ENCODE results near the gene ARGLU1. TPM values are rescaled to one million over a fixed set of nuclear protein-coding genes. Genes with fewer than 3 reads are reported as not detected.

The ARGLU1 gene
- total and polyA plus RNA-seq, 4 donors = 108 to 293 (median 203) TPM

GRCh38 chr13:106555631-106556328, 12.2 kb downstream of the ARGLU1 start:
- DNase-seq (ENCODE audit: low read depth in 4 of 6, low spot score in 6 of 6) = no peak
- Histone ChIP-seq H3K4me1 (ENCODE audit: control insufficient read depth, insufficient read depth, low read length) (no peaks in the 10 kb centered on the region), H3K9me3 (ENCODE audit: control insufficient read depth, insufficient read depth, low read length) (no peaks in the 10 kb centered on the region), H3K36me3 (ENCODE audit: control insufficient read depth, insufficient read depth, low read length) (peaks cover 9% of the 10 kb centered on the region), H3K27me3 (ENCODE audit: control insufficient read depth, insufficient read depth, low read length) (no peaks in the 10 kb centered on the region), H3K4me3 (ENCODE audit: low read depth, low read length) (no peak overlapping the region), H3K27ac (ENCODE audit: low read depth, low read length) (no peak overlapping the region)
- 100% methylated on average over 3 of the region's 4 CpGs for WGBS (ENCODE audit: insufficient coverage)

GRCh38 chr13:106551751-106552150, 16.2 kb downstream of the ARGLU1 start:
- no peak for DNase-seq (ENCODE audit: low read depth in 4 of 6, low spot score in 6 of 6)
- WGBS (ENCODE audit: insufficient coverage) = 94% methylated on average over 1 of the region's 3 CpGs
- no peak overlapping the region for H3K27ac ChIP-seq (ENCODE audit: low read depth, low read length)

GRCh38 chr13:106551350-106551749, 16.6 kb downstream of the ARGLU1 start:
- H3K36me3 ChIP-seq (ENCODE audit: control insufficient read depth, insufficient read depth, low read length) = peaks cover 14% of the 10 kb centered on the region
- no peak overlapping the region for H3K27ac ChIP-seq (ENCODE audit: low read depth, low read length)
- no peak for DNase-seq (ENCODE audit: low read depth in 4 of 6, low spot score in 6 of 6)
- H3K4me3 ChIP-seq (ENCODE audit: low read depth, low read length) = no peak overlapping the region
- no CpG with 5 or more reads among the region's 1 CpG for WGBS (ENCODE audit: insufficient coverage)
- H3K9me3 ChIP-seq (ENCODE audit: control insufficient read depth, insufficient read depth, low read length) = no peaks in the 10 kb centered on the region
- no peaks in the 10 kb centered on the region for H3K27me3 ChIP-seq (ENCODE audit: control insufficient read depth, insufficient read depth, low read length)
- no peaks in the 10 kb centered on the region for H3K4me1 ChIP-seq (ENCODE audit: control insufficient read depth, insufficient read depth, low read length)

More at GRCh38 chr13:106551751-106552150, 16.2 kb downstream of the ARGLU1 start:
- no peaks in the 10 kb centered on the region for H3K4me1 ChIP-seq (ENCODE audit: control insufficient read depth, insufficient read depth, low read length)
- no peaks in the 10 kb centered on the region for H3K27me3 ChIP-seq (ENCODE audit: control insufficient read depth, insufficient read depth, low read length)
- peaks cover 14% of the 10 kb centered on the region for H3K36me3 ChIP-seq (ENCODE audit: control insufficient read depth, insufficient read depth, low read length)
- H3K9me3 ChIP-seq (ENCODE audit: control insufficient read depth, insufficient read depth, low read length) = no peaks in the 10 kb centered on the region
- H3K4me3 ChIP-seq (ENCODE audit: low read depth, low read length) = no peak overlapping the region

- H3K27me3 ChIP-seq (ENCODE audit: control insufficient read depth, insufficient read depth, low read length) = no peaks in the 10 kb centered on the region
- 97% methylated on average over 3 of the region's 4 CpGs for WGBS (ENCODE audit: insufficient coverage)
- H3K4me1 ChIP-seq (ENCODE audit: control insufficient read depth, insufficient read depth, low read length) = no peaks in the 10 kb centered on the region
- H3K9me3 ChIP-seq (ENCODE audit: control insufficient read depth, insufficient read depth, low read length) = no peaks in the 10 kb centered on the region
- no peak overlapping the region for H3K27ac ChIP-seq (ENCODE audit: low read depth, low read length)
- DNase-seq (ENCODE audit: low read depth in 4 of 6, low spot score in 6 of 6) = no peak
- peaks cover 11% of the 10 kb centered on the region for H3K36me3 ChIP-seq (ENCODE audit: control insufficient read depth, insufficient read depth, low read length)
- H3K4me3 ChIP-seq (ENCODE audit: low read depth, low read length) = no peak overlapping the region
Measured at GRCh38 chr13:106550570-106551135, 17.3 kb downstream of the ARGLU1 start.

- Histone ChIP-seq H3K9me3 (ENCODE audit: control insufficient read depth, insufficient read depth, low read length) (no peaks in the 10 kb centered on the region), H3K4me3 (ENCODE audit: low read depth, low read length) (no peak overlapping the region), H3K27me3 (ENCODE audit: control insufficient read depth, insufficient read depth, low read length) (no peaks in the 10 kb centered on the region), H3K36me3 (ENCODE audit: control insufficient read depth, insufficient read depth, low read length) (peaks cover 4% of the 10 kb centered on the region), H3K27ac (ENCODE audit: low read depth, low read length) (no peak overlapping the region), H3K4me1 (ENCODE audit: control insufficient read depth, insufficient read depth, low read length) (no peaks in the 10 kb centered on the region)
- WGBS (ENCODE audit: insufficient coverage) = 100% methylated on average over 1 of the region's 3 CpGs
- DNase-seq (ENCODE audit: low read depth in 4 of 6, low spot score in 6 of 6) = no peak
Measured at GRCh38 chr13:106548064-106548696, 19.8 kb downstream of the ARGLU1 start.

- Histone ChIP-seq H3K27me3 (ENCODE audit: control insufficient read depth, insufficient read depth, low read length) (no peaks in the 10 kb centered on the region), H3K36me3 (ENCODE audit: control insufficient read depth, insufficient read depth, low read length) (no peaks in the 10 kb centered on the region), H3K4me3 (ENCODE audit: low read depth, low read length) (no peak overlapping the region), H3K9me3 (ENCODE audit: control insufficient read depth, insufficient read depth, low read length) (no peaks in the 10 kb centered on the region), H3K27ac (ENCODE audit: low read depth, low read length) (no peak overlapping the region), H3K4me1 (ENCODE audit: control insufficient read depth, insufficient read depth, low read length) (no peaks in the 10 kb centered on the region)
- DNase-seq (ENCODE audit: low read depth in 4 of 6, low spot score in 6 of 6) = no peak
- WGBS (ENCODE audit: insufficient coverage) = no CpG with 5 or more reads among the region's 1 CpG
Measured at GRCh38 chr13:106541826-106542225, 26.1 kb downstream of the ARGLU1 start.

GRCh38 chr13:106540613-106541012, 27.3 kb downstream of the ARGLU1 start:
- H3K4me3 ChIP-seq (ENCODE audit: low read depth, low read length) = no peak overlapping the region
- H3K27me3 ChIP-seq (ENCODE audit: control insufficient read depth, insufficient read depth, low read length) = no peaks in the 10 kb centered on the region
- H3K27ac ChIP-seq (ENCODE audit: low read depth, low read length) = no peak overlapping the region
- peaks cover 9% of the 10 kb centered on the region for H3K4me1 ChIP-seq (ENCODE audit: control insufficient read depth, insufficient read depth, low read length)
- DNase-seq (ENCODE audit: low read depth in 4 of 6, low spot score in 6 of 6) = no peak
- H3K9me3 ChIP-seq (ENCODE audit: control insufficient read depth, insufficient read depth, low read length) = no peaks in the 10 kb centered on the region
- H3K36me3 ChIP-seq (ENCODE audit: control insufficient read depth, insufficient read depth, low read length) = no peaks in the 10 kb centered on the region
- WGBS (ENCODE audit: insufficient coverage) = 89% methylated on average over 3 of the region's 4 CpGs

GRCh38 chr13:106537521-106537920, 30.4 kb downstream of the ARGLU1 start:
- H3K4me3 ChIP-seq (ENCODE audit: low read depth, low read length) = no peak overlapping the region
- WGBS (ENCODE audit: insufficient coverage) = no CpG with 5 or more reads among the region's 3 CpGs
- peaks cover 19% of the 10 kb centered on the region for H3K4me1 ChIP-seq (ENCODE audit: control insufficient read depth, insufficient read depth, low read length)
- no peaks in the 10 kb centered on the region for H3K27me3 ChIP-seq (ENCODE audit: control insufficient read depth, insufficient read depth, low read length)
- H3K27ac ChIP-seq (ENCODE audit: low read depth, low read length) = no peak overlapping the region
- no peak for DNase-seq (ENCODE audit: low read depth in 4 of 6, low spot score in 6 of 6)
- H3K36me3 ChIP-seq (ENCODE audit: control insufficient read depth, insufficient read depth, low read length) = no peaks in the 10 kb centered on the region
- no peaks in the 10 kb centered on the region for H3K9me3 ChIP-seq (ENCODE audit: control insufficient read depth, insufficient read depth, low read length)

GRCh38 chr13:106536244-106537034, 31.5 kb downstream of the ARGLU1 start:
- Histone ChIP-seq H3K27me3 (ENCODE audit: control insufficient read depth, insufficient read depth, low read length) (peaks cover 2% of the 10 kb centered on the region), H3K4me3 (ENCODE audit: low read depth, low read length) (peak overlapping the region; percentile 68), H3K36me3 (ENCODE audit: control insufficient read depth, insufficient read depth, low read length) (no peaks in the 10 kb centered on the region), H3K4me1 (ENCODE audit: control insufficient read depth, insufficient read depth, low read length) (peaks cover 20% of the 10 kb centered on the region), H3K9me3 (ENCODE audit: control insufficient read depth, insufficient read depth, low read length) (no peaks in the 10 kb centered on the region), H3K27ac (ENCODE audit: low read depth, low read length) (peak overlapping the region; percentile 69)
- WGBS (ENCODE audit: insufficient coverage) = under 1% methylated on average over 43 of the region's 50 CpGs
- peak in 5 of 6 donors; percentile 89 to 98 (median 92) for DNase-seq (ENCODE audit: low read depth in 4 of 6, low spot score in 6 of 6)
